Measurements from ENCODE around the gene RNF8.

DNA sequence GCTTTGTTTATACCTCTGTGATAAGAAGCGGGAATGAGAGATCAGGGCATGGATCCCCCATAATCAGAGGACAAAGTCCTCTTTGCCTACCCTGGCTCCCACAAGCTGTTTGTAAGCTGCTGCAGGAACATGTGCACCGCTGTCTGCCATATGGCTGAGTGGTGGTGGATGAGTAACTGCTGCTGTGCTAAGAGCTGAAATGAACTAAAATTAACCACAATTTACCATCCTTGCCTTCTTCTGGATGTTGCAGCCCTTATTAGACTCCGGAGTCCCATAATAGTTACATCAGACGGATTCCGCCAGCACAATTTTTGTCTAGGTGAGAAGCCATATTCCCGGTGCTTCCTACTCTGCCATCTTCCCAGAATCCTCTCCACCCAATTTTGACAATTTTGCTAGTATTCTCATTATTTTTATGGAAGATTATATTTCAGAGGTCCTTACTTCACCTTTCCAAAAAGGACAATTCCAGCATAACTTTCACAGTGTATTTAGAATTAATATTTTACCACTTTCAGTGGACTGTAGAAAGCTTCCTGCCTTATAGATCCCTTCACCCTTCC lies 73.2 kb downstream of the RNF8 start:
- TF ChIP-seq ATF7 (IDR thresholded peaks at IDR 0.05; ENCODE audit: low read depth) (no peak), RFX5 (IDR thresholded peaks at IDR 0.05; ENCODE audit: low read depth, low read length) (no peak), SUPT20H (IDR thresholded peaks at IDR 0.05; ENCODE audit: borderline replicate concordance, control insufficient read depth, low read depth, low read length) (no peak), TAF1 (IDR thresholded peaks at IDR 0.05; ENCODE audit: borderline replicate concordance, low read depth, low read length) (no peak), POLR2A (IDR thresholded peaks at IDR 0.05; ENCODE audit: low read depth, low read length) (no peak), HDAC6 (IDR thresholded peaks at IDR 0.05; ENCODE audit: unreplicated experiment) (no peak), EZH2 (IDR thresholded peaks at IDR 0.05; ENCODE audit: borderline replicate concordance, control insufficient read depth, low read depth, low read length) (no peak), CEBPB (IDR thresholded peaks at IDR 0.05; ENCODE audit: borderline replicate concordance in 1 of 2, low read depth in 2 of 2, low read length in 2 of 2) (no peak), YY1 (IDR thresholded peaks at IDR 0.05; ENCODE audit: low read depth, low read length) (no peak)
- TF ChIP-seq, protein P1, sequence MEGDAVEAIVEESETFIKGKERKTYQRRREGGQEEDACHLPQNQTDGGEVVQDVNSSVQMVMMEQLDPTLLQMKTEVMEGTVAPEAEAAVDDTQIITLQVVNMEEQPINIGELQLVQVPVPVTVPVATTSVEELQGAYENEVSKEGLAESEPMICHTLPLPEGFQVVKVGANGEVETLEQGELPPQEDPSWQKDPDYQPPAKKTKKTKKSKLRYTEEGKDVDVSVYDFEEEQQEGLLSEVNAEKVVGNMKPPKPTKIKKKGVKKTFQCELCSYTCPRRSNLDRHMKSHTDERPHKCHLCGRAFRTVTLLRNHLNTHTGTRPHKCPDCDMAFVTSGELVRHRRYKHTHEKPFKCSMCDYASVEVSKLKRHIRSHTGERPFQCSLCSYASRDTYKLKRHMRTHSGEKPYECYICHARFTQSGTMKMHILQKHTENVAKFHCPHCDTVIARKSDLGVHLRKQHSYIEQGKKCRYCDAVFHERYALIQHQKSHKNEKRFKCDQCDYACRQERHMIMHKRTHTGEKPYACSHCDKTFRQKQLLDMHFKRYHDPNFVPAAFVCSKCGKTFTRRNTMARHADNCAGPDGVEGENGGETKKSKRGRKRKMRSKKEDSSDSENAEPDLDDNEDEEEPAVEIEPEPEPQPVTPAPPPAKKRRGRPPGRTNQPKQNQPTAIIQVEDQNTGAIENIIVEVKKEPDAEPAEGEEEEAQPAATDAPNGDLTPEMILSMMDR (IDR thresholded peaks at IDR 0.05 in 2 of 3, conservative IDR thresholded peaks at IDR 0.05 in 1 of 3; ENCODE audit: control insufficient read depth in 2 of 3, extremely low read depth in 1 of 3, insufficient read depth in 1 of 3, low read depth in 3 of 3, low read length in 3 of 3), result no peak
- TF ChIP-seq, protein P2, sequence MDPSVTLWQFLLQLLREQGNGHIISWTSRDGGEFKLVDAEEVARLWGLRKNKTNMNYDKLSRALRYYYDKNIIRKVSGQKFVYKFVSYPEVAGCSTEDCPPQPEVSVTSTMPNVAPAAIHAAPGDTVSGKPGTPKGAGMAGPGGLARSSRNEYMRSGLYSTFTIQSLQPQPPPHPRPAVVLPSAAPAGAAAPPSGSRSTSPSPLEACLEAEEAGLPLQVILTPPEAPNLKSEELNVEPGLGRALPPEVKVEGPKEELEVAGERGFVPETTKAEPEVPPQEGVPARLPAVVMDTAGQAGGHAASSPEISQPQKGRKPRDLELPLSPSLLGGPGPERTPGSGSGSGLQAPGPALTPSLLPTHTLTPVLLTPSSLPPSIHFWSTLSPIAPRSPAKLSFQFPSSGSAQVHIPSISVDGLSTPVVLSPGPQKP (IDR thresholded peaks at IDR 0.05; ENCODE audit: low read depth, low read length), result no peak
- TF ChIP-seq, protein P3, sequence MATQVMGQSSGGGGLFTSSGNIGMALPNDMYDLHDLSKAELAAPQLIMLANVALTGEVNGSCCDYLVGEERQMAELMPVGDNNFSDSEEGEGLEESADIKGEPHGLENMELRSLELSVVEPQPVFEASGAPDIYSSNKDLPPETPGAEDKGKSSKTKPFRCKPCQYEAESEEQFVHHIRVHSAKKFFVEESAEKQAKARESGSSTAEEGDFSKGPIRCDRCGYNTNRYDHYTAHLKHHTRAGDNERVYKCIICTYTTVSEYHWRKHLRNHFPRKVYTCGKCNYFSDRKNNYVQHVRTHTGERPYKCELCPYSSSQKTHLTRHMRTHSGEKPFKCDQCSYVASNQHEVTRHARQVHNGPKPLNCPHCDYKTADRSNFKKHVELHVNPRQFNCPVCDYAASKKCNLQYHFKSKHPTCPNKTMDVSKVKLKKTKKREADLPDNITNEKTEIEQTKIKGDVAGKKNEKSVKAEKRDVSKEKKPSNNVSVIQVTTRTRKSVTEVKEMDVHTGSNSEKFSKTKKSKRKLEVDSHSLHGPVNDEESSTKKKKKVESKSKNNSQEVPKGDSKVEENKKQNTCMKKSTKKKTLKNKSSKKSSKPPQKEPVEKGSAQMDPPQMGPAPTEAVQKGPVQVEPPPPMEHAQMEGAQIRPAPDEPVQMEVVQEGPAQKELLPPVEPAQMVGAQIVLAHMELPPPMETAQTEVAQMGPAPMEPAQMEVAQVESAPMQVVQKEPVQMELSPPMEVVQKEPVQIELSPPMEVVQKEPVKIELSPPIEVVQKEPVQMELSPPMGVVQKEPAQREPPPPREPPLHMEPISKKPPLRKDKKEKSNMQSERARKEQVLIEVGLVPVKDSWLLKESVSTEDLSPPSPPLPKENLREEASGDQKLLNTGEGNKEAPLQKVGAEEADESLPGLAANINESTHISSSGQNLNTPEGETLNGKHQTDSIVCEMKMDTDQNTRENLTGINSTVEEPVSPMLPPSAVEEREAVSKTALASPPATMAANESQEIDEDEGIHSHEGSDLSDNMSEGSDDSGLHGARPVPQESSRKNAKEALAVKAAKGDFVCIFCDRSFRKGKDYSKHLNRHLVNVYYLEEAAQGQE (IDR thresholded peaks at IDR 0.05; ENCODE audit: low read depth, low read length), result no peak

All from GM12878 (cell line).